HG03442 (cell line): ENCODE data around the gene TBC1D9.

Source experiments
- ATAC-seq: cut with Tn5 transposase; IDR thresholded peaks from one replicate; pipeline ENCODE4 v1.9.1; 2021; ENCODE audit warnings: mild to moderate bottlenecking, moderate library complexity; ENCODE audit not compliant: unreplicated experiment

The TBC1D9 gene

GRCh38 chr4:140659943-140660700 is 96.1 kb downstream of the TBC1D9 start:
- no peak for ATAC-seq

- ATAC-seq, result no peak
Observed at GRCh38 chr4:140654495-140654814, 101.7 kb downstream of the TBC1D9 start.

- ATAC-seq, result no peak
Observed at GRCh38 chr4:140653718-140654494, 102.3 kb downstream of the TBC1D9 start.

GRCh38 chr4:140652601-140653000 is 103.6 kb downstream of the TBC1D9 start:
- no peak for ATAC-seq

GRCh38 chr4:140648716-140649308 is 107.4 kb downstream of the TBC1D9 start:
- no peak for ATAC-seq

GRCh38 chr4:140645614-140646412 is 110.4 kb downstream of the TBC1D9 start:
- no peak for ATAC-seq

GRCh38 chr4:140645196-140645595 is 111.0 kb downstream of the TBC1D9 start:
- ATAC-seq, result no peak

- no peak for ATAC-seq
Observed at GRCh38 chr4:140644470-140645185, 111.6 kb downstream of the TBC1D9 start.

GRCh38 chr4:140643571-140644055 is 112.6 kb downstream of the TBC1D9 start:
- no peak for ATAC-seq

- ATAC-seq, result no peak
Observed at GRCh38 chr4:140642674-140643437, 113.3 kb downstream of the TBC1D9 start.

GRCh38 chr4:140641789-140642439 is 114.3 kb downstream of the TBC1D9 start:
- ATAC-seq, result no peak

GRCh38 chr4:140641105-140641555 is 115.1 kb downstream of the TBC1D9 start:
- no peak for ATAC-seq

- no peak for ATAC-seq
Observed at GRCh38 chr4:140640150-140640748, 115.9 kb downstream of the TBC1D9 start.

- no peak for ATAC-seq
Observed at GRCh38 chr4:140639066-140639465, 117.1 kb downstream of the TBC1D9 start.

GRCh38 chr4:140637836-140638235 is 118.3 kb downstream of the TBC1D9 start:
- ATAC-seq, result no peak

- ATAC-seq, result no peak
Observed at GRCh38 chr4:140635606-140636005, 120.6 kb downstream of the TBC1D9 start.

GRCh38 chr4:140633951-140634350 is 122.2 kb downstream of the TBC1D9 start:
- ATAC-seq, result no peak

- ATAC-seq, result no peak
Observed at GRCh38 chr4:140633124-140633523, 123.1 kb downstream of the TBC1D9 start.

GRCh38 chr4:140630246-140630645 is 125.9 kb downstream of the TBC1D9 start:
- no peak for ATAC-seq
